Measurements from ENCODE around the gene SLX4. TPM values are rescaled to one million over a fixed set of nuclear protein-coding genes. Genes with fewer than 3 reads are reported as not detected.

The SLX4 gene
- total RNA-seq, 4 donors from 2014 or later = 1.4 to 5.6 (median 3.2) TPM

DNA sequence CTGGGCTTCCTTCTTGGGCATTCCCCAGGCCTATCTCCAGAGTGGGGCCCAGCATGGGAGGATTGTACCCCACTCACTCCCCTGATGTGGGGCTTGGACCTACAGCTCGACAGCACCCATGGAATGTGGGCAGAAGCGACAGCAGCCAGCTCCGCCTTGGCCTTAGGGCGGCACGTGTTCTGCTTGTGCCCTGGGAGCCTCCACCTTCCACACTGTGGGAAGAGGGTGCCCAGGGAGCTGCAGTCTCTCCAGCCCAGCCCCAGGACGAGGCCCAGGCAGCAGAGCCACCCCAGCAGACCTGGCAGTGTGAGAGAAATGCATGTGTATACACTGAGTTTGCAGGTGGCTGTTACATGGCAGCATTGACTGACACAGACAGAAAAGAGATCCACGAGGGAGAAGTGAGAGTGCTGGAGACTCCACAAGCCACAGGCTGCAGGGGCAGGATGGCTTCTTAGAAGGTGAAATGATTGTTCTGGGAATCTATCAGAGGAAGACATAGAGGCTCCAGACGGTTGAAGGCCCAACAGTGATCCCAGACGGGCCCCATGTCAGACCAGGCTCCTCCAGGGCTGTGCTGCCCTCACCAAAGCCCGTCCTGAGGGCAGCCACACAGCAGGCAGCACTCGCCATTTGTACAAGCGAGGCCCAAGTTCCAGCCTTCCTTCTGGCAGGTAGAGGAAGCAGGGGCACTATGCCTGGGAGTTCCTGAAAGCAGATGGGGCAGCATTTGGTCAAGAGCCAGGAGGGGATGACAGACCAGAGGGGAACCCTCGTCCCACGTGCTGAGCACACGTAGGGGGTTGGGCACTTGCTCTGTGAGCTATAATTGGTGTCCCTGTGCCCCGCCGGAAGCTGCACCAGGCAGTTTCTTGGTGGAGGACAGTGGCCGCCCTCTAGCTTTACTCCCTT lies 40.3 kb upstream of the SLX4 start:
- H3K36me3 ChIP-seq = peaks cover 0 to 53% of the 10 kb centered on the region in 2 donors
- WGBS, 2 donors (ENCODE audit: low coverage in 1 of 2) = 40 to 100% methylated on average over 1 of the region's 18 CpGs
- no peak overlapping the region for H3K4me3 ChIP-seq
- no peak overlapping the region for H3K27ac ChIP-seq
- H3K27me3 ChIP-seq = no peaks in the 10 kb centered on the region
- no peak for TF ChIP-seq EP300 (IDR thresholded peaks at IDR 0.05)
- TF ChIP-seq POLR2A (IDR thresholded peaks at IDR 0.05) = no peak
- TF ChIP-seq POLR2AphosphoS5 (IDR thresholded peaks at IDR 0.05) = no peak
- TF ChIP-seq, protein P1, sequence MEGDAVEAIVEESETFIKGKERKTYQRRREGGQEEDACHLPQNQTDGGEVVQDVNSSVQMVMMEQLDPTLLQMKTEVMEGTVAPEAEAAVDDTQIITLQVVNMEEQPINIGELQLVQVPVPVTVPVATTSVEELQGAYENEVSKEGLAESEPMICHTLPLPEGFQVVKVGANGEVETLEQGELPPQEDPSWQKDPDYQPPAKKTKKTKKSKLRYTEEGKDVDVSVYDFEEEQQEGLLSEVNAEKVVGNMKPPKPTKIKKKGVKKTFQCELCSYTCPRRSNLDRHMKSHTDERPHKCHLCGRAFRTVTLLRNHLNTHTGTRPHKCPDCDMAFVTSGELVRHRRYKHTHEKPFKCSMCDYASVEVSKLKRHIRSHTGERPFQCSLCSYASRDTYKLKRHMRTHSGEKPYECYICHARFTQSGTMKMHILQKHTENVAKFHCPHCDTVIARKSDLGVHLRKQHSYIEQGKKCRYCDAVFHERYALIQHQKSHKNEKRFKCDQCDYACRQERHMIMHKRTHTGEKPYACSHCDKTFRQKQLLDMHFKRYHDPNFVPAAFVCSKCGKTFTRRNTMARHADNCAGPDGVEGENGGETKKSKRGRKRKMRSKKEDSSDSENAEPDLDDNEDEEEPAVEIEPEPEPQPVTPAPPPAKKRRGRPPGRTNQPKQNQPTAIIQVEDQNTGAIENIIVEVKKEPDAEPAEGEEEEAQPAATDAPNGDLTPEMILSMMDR (IDR thresholded peaks at IDR 0.05) = no peak
- no peaks in the 10 kb centered on the region for H3K4me1 ChIP-seq
- no peaks in the 10 kb centered on the region for H3K9me3 ChIP-seq
- no peak for ATAC-seq

DNA sequence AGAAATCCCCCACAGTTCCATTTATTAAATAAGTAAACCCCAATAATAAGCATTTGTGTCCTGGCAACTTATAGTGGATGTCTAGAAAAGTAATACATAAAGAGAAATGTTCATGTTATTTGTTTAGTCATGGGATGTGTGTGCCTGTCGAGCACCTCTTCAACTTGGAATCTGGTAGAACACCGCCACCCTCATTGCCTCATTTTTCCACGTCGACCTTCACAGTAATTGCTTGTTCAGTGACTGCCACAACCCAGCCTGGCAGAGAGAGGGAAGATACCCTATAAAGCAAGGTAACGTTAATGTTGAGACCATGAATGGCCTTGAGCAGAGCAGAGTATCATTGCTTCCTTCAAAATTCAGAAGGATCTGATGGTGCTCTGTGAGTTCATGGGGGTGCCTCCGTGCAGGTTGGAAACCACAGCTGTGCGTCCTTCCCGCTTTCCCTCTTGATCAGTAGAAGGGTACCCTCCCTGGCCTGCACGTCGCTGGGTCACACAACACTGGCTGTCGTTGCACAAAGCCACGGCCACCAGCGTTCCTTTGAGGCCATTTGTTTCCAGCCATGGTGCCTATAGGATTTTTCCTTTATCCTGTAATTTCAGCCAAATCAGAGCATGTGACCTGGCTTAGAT lies 39.3 kb upstream of the SLX4 start:
- WGBS, 2 donors (ENCODE audit: low coverage in 1 of 2) = 83 to 89% methylated on average over 6 to 9 of the region's 13 CpGs
- no peak for ATAC-seq
- Histone ChIP-seq H3K4me1 (no peaks in the 10 kb centered on the region), H3K9me3 (no peaks in the 10 kb centered on the region), H3K27ac (no peak overlapping the region), H3K4me3 (no peak overlapping the region), H3K36me3 (peaks cover 0 to 44% of the 10 kb centered on the region in 2 donors), H3K27me3 (no peaks in the 10 kb centered on the region)
- TF ChIP-seq POLR2A (IDR thresholded peaks at IDR 0.05) (no peak), POLR2AphosphoS5 (IDR thresholded peaks at IDR 0.05) (no peak), EP300 (IDR thresholded peaks at IDR 0.05) (no peak)
- TF ChIP-seq, protein P1 (IDR thresholded peaks at IDR 0.05) = no peak

- H3K27me3 ChIP-seq = no peaks in the 10 kb centered on the region
- H3K4me3 ChIP-seq = no peak overlapping the region
- no peak for ATAC-seq
- H3K27ac ChIP-seq = no peak overlapping the region
- H3K36me3 ChIP-seq = peaks cover 0 to 43% of the 10 kb centered on the region in 2 donors
- no peaks in the 10 kb centered on the region for H3K4me1 ChIP-seq
- no peaks in the 10 kb centered on the region for H3K9me3 ChIP-seq
- TF ChIP-seq POLR2A (IDR thresholded peaks at IDR 0.05) (no peak), EP300 (IDR thresholded peaks at IDR 0.05) (no peak), POLR2AphosphoS5 (IDR thresholded peaks at IDR 0.05) (no peak)
- TF ChIP-seq, protein P1 (IDR thresholded peaks at IDR 0.05) = no peak
- WGBS, 2 donors (ENCODE audit: low coverage in 1 of 2) = 82 to 98% methylated on average over 7 to 12 of the region's 15 CpGs
Measured at GRCh38 chr16:3646348-3646920, 35.0 kb upstream of the SLX4 start.

- TF ChIP-seq EP300 (IDR thresholded peaks at IDR 0.05) = no peak
- no peak for TF ChIP-seq POLR2A (IDR thresholded peaks at IDR 0.05)
- TF ChIP-seq POLR2AphosphoS5 (IDR thresholded peaks at IDR 0.05) = no peak
- TF ChIP-seq, protein P1 (IDR thresholded peaks at IDR 0.05) = no peak
- Histone ChIP-seq H3K36me3 (peaks cover 0 to 43% of the 10 kb centered on the region in 2 donors), H3K9me3 (no peaks in the 10 kb centered on the region), H3K4me3 (no peak overlapping the region), H3K27me3 (no peaks in the 10 kb centered on the region), H3K4me1 (no peaks in the 10 kb centered on the region), H3K27ac (no peak overlapping the region)
- 78% methylated on average over 5 of the region's 19 CpGs; no CpG with 5 or more reads in 1 of the 2 donors for WGBS, 2 donors (ENCODE audit: low coverage in 1 of 2)
- no peak for ATAC-seq
Measured at GRCh38 chr16:3645504-3646347, 34.3 kb upstream of the SLX4 start.

All from gastroesophageal sphincter (tissue), 4 donors.